ENCODE measurements around the gene ADGRL4. TPM values are rescaled to one million over a fixed set of nuclear protein-coding genes. Genes with fewer than 3 reads are reported as not detected.

The ADGRL4 gene
- polyA plus RNA-seq, 1 donor (not counting 4 experiments of a cell fraction or from before 2014, with no cell fraction given), result not detected

DNA sequence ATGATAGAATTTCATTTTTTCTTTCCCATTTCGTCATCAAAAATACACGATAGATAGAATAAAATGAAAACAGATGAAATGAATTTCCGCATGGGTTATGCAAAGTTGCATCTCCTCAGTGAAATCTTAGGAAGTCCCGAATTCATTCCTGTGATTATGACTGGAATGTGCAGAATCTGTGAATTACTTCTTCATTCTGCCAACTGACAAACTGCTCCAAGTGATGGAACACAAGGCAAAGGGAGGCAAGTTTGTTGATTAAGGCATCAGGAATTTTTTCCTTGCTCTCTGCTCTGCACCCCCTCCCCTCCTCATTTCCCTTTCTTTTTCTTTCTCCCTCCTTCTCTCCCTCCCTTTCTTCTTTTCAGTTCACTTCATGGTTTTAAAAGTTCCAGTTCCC, 37.0 kb upstream of the ADGRL4 start:
- no peaks in the 10 kb centered on the region for H3K9me1 ChIP-seq (ENCODE audit: control insufficient read depth, extremely low read depth, insufficient read depth, low read length)
- no peak overlapping the region for H3K4me3 ChIP-seq (ENCODE audit: control insufficient read depth in 2 of 3, extremely low read depth in 1 of 3, insufficient read depth in 2 of 3, low read depth in 1 of 3, low read length in 3 of 3)
- no peaks in the 10 kb centered on the region for H3K36me3 ChIP-seq (ENCODE audit: control insufficient read depth in 2 of 2, extremely low read depth in 1 of 2, insufficient read depth in 2 of 2, low read length in 2 of 2)
- H3K9me3 ChIP-seq (ENCODE audit: control insufficient read depth, low read depth, low read length), result no peaks in the 10 kb centered on the region
- no peak overlapping the region for H3K4me2 ChIP-seq (ENCODE audit: control insufficient read depth, extremely low read depth, insufficient read depth, low read depth, low read length)
- H3K9ac ChIP-seq (ENCODE audit: control insufficient read depth, extremely low read depth, insufficient read depth, low read length), result no peak overlapping the region
- no peaks in the 10 kb centered on the region for H3K4me1 ChIP-seq (ENCODE audit: control insufficient read depth, extremely low read depth, insufficient read depth, low read length)
- dilution Hi-C loops (cut with MboI; ENCODE audit: extremely low pct_ligation_motif_present, low sequenced_read_pairs), result no loop called here
- H3K79me2 ChIP-seq (ENCODE audit: control insufficient read depth, insufficient read depth, low read length), result no peaks in the 10 kb centered on the region
- FAIRE-seq (no peak), DNase-seq (ENCODE audit: low read depth, low spot score) (no peak)
- no peak for TF ChIP-seq CTCF (optimal IDR thresholded peaks at IDR 0.05 in 1 of 3, IDR thresholded peaks at IDR 0.05 in 1 of 3, conservative IDR thresholded peaks at IDR 0.05 in 1 of 3; ENCODE audit: extremely low read depth in 1 of 3, insufficient read depth in 2 of 3, low read length in 3 of 3)
- no peak for TF ChIP-seq EZH2 (IDR thresholded peaks at IDR 0.05; ENCODE audit: low read length)
- no peaks in the 10 kb centered on the region for H3K27me3 ChIP-seq (ENCODE audit: control insufficient read depth, extremely low read depth, insufficient read depth, low read length)
- H4K20me1 ChIP-seq (ENCODE audit: control insufficient read depth, extremely low read depth, insufficient read depth, low read length), result no peaks in the 10 kb centered on the region
- H2AFZ ChIP-seq (ENCODE audit: control insufficient read depth, low read length), result no peak overlapping the region
- no peak overlapping the region for H3K27ac ChIP-seq (ENCODE audit: control insufficient read depth, insufficient read depth, low read length)

GRCh38 chr1:79042539-79042938, 36.0 kb upstream of the ADGRL4 start:
- dilution Hi-C loops (cut with MboI; ENCODE audit: extremely low pct_ligation_motif_present, low sequenced_read_pairs), result no loop called here
- DNase-seq (ENCODE audit: low read depth, low spot score), result no peak
- Histone ChIP-seq H3K9me3 (ENCODE audit: control insufficient read depth, low read depth, low read length) (no peaks in the 10 kb centered on the region), H3K9me1 (ENCODE audit: control insufficient read depth, extremely low read depth, insufficient read depth, low read length) (no peaks in the 10 kb centered on the region), H3K79me2 (ENCODE audit: control insufficient read depth, insufficient read depth, low read length) (no peaks in the 10 kb centered on the region), H3K4me2 (ENCODE audit: control insufficient read depth, extremely low read depth, insufficient read depth, low read depth, low read length) (no peak overlapping the region), H3K4me1 (ENCODE audit: control insufficient read depth, extremely low read depth, insufficient read depth, low read length) (no peaks in the 10 kb centered on the region), H3K4me3 (ENCODE audit: control insufficient read depth in 2 of 3, extremely low read depth in 1 of 3, insufficient read depth in 2 of 3, low read depth in 1 of 3, low read length in 3 of 3) (no peak overlapping the region), H3K36me3 (ENCODE audit: control insufficient read depth in 2 of 2, extremely low read depth in 1 of 2, insufficient read depth in 2 of 2, low read length in 2 of 2) (no peaks in the 10 kb centered on the region), H3K27me3 (ENCODE audit: control insufficient read depth, extremely low read depth, insufficient read depth, low read length) (no peaks in the 10 kb centered on the region), H2AFZ (ENCODE audit: control insufficient read depth, low read length) (no peak overlapping the region), H4K20me1 (ENCODE audit: control insufficient read depth, extremely low read depth, insufficient read depth, low read length) (no peaks in the 10 kb centered on the region), H3K9ac (ENCODE audit: control insufficient read depth, extremely low read depth, insufficient read depth, low read length) (no peak overlapping the region), H3K27ac (ENCODE audit: control insufficient read depth, insufficient read depth, low read length) (no peak overlapping the region)
- TF ChIP-seq EZH2 (IDR thresholded peaks at IDR 0.05; ENCODE audit: low read length) (no peak), CTCF (optimal IDR thresholded peaks at IDR 0.05 in 1 of 3, IDR thresholded peaks at IDR 0.05 in 1 of 3, conservative IDR thresholded peaks at IDR 0.05 in 1 of 3; ENCODE audit: extremely low read depth in 1 of 3, insufficient read depth in 2 of 3, low read length in 3 of 3) (no peak)
- no peak for FAIRE-seq
